ENCODE results near the gene NEK7. TPM values are rescaled to one million over a fixed set of nuclear protein-coding genes. Genes with fewer than 3 reads are reported as not detected.

Gene NEK7
- total and polyA plus RNA-seq, 9 of the 15 experiments (the other 6 are each of a cell fraction or from before 2014, with no cell fraction given): 8.5 to 37.3 (median 27.7) TPM

- TF ChIP-seq MCM5 (IDR thresholded peaks at IDR 0.05; ENCODE audit: low read depth): no peak
- TF ChIP-seq ZNF584 (CRISPR knock-in tag; IDR thresholded peaks at IDR 0.05; ENCODE audit: low read depth): no peak
- no peak for TF ChIP-seq CHCHD3 (CRISPR knock-in tag; IDR thresholded peaks at IDR 0.05)
- TF ChIP-seq NR2C1 (IDR thresholded peaks at IDR 0.05): no peak
- no peak for TF ChIP-seq NR2C1 (tag; IDR thresholded peaks at IDR 0.05)
- no peak for TF ChIP-seq FOXO4 (CRISPR knock-in tag; IDR thresholded peaks at IDR 0.05)
- TF ChIP-seq USF1 (CRISPR knock-in tag; IDR thresholded peaks at IDR 0.05): no peak
- TF ChIP-seq ZNF175 (CRISPR knock-in tag; IDR thresholded peaks at IDR 0.05; ENCODE audit: low read depth): no peak
- no peak for TF ChIP-seq ZNF324 (CRISPR knock-in tag; IDR thresholded peaks at IDR 0.05)
- TF ChIP-seq TCF7 (IDR thresholded peaks at IDR 0.05; ENCODE audit: borderline replicate concordance): no peak
- no peak for TF ChIP-seq STAT5A (IDR thresholded peaks at IDR 0.05; ENCODE audit: borderline replicate concordance, low read length)
- no peak for TF ChIP-seq POLR2AphosphoS2 (IDR thresholded peaks at IDR 0.05; ENCODE audit: low read length)
These were observed 102.7 kb downstream of the NEK7 start (continued) for GRCh38 chr1:198259333-198260074.
